Gastrocnemius medialis (tissue), 4 donors: ENCODE results near the gene DCAF5. TPM values are rescaled to one million over a fixed set of nuclear protein-coding genes. Genes with fewer than 3 reads are reported as not detected.

ENCODE experiments used
- ATAC-seq, 2 donors: fragments of 150-250 bp; one replicate each; pipeline ENCODE4 v1.9.1; 2016
- DNase-seq, 2 donors: peaks; one replicate each; pipeline ENCODE4 v3.0.0-alpha.2; 2019
- H3K27ac ChIP-seq, 4 donors: fragments of 200-600 bp; sonication (generic); 1 replicate in 1 of 4; 2 replicates in 3 of 4; pipeline ENCODE4 v1.5.1; 2016 to 2018; ENCODE audit warnings: mild to moderate bottlenecking in 2 of 4, moderate library complexity in 1 of 4
- H3K27me3 ChIP-seq, 3 donors: fragments of 200-600 bp; sonication (generic) in 2 of 3; 1 replicate in 1 of 3; 2 replicates in 2 of 3; pipeline versions ENCODE4 v1.5.1 to v1.6.0; 2016 to 2019; ENCODE audit warnings: mild to moderate bottlenecking in 1 of 3, moderate library complexity in 1 of 3
- H3K36me3 ChIP-seq, 2 donors: fragments of 200-600 bp; sonication (generic) in 1 of 2; one replicate each; pipeline ENCODE4 v1.5.1; 2017 to 2018
- H3K4me1 ChIP-seq, 2 donors: fragments of 200-600 bp; sonication (generic) in 1 of 2; one replicate each; pipeline ENCODE4 v1.5.1; 2016 to 2017; ENCODE audit warnings: mild to moderate bottlenecking in 2 of 2
- H3K4me3 ChIP-seq, 4 donors: fragments of 200-600 bp; sonication (generic) in 3 of 4; 1 replicate in 1 of 4; 2 replicates in 3 of 4; pipeline ENCODE4 v1.5.1; 2016 to 2019; ENCODE audit warnings: mild to moderate bottlenecking in 2 of 4
- H3K9me3 ChIP-seq, 3 donors: fragments of 200-600 bp; sonication (generic) in 2 of 3; 1 replicate in 1 of 3; 2 replicates in 2 of 3; pipeline ENCODE4 v1.5.1; 2016 to 2019
- POLR2A ChIP-seq, 2 donors: fragments of 450-650 bp; IDR thresholded peaks; one replicate each; pipeline ENCODE4 v1.6.1; 2017; ENCODE audit warnings: antibody characterized with exemption in 2 of 2, mild to moderate bottlenecking in 2 of 2, moderate library complexity in 2 of 2
- in situ Hi-C, 4 donors: fragments of 200-750 bp; cut with MboI; loops; one replicate each; pipeline versions ENCODE4 v1.15.0 to v1.8.0; 2017; ENCODE audit warnings: low sequenced_read_pairs in 4 of 4
- intact Hi-C: fragments of 100-400 bp; cut with DNase I; formaldehyde crosslinking; loops from one replicate; pipeline ENCODE4 v1.15.1; 2023; ENCODE audit warnings: low total_unique reads
- total RNA-seq, 4 donors: library from RNA; depleted of rRNA; stranded (reverse); fragments of >200 nt; gene quantifications; one replicate each; pipeline versions ENCODE4 v1.1.0 to v1.2.3, GENCODE V29; 2016
- TF ChIP-seq, protein P1 (sequence below), 5 experiments: fragments of 450-650 bp in 3 of 5; fragments of 200-600 bp in 2 of 5; sonication (generic) in 2 of 5; IDR thresholded peaks in 4 of 5; conservative IDR thresholded peaks in 1 of 5; 1 replicate in 4 of 5; 2 replicates in 1 of 5; pipeline ENCODE4 v1.5.1; 2016 to 2019; ENCODE audit warnings: antibody characterized with exemption in 5 of 5, mild to moderate bottlenecking in 3 of 5, moderate library complexity in 3 of 5

Gene DCAF5
- total RNA-seq, 4 donors from 2014 or later: 45.9 to 96.6 (median 66.8) TPM

DNA sequence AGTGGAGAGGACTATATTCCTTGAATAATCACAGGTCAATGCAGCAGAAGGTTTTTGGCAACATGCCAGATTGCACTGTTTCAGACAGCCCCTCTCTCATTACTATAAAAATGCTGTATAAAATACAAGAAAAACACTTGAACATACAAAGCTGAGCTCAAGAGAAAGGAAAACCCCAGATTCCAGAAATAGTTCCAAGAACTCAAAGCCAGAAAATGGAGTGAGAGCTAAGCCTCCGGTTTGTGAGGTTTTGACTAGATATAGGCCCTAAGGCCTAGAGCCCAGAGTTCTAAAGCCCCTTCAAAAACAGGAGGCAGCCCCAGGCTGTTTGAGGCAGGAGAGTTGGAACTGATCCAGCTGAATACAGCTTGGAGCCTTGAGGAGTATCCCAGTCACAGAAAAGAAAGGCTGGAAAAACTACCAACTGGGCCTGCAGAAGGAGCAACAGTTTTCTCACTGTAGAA, 144.5 kb downstream of the DCAF5 start:
- no peaks in the 10 kb centered on the region for H3K9me3 ChIP-seq
- intact Hi-C loops (no loop called here), in situ Hi-C loops (no loop called here)
- ATAC-seq (no peak), DNase-seq (no peak)
- H3K27ac ChIP-seq: no peak overlapping the region
- TF ChIP-seq, protein P1, sequence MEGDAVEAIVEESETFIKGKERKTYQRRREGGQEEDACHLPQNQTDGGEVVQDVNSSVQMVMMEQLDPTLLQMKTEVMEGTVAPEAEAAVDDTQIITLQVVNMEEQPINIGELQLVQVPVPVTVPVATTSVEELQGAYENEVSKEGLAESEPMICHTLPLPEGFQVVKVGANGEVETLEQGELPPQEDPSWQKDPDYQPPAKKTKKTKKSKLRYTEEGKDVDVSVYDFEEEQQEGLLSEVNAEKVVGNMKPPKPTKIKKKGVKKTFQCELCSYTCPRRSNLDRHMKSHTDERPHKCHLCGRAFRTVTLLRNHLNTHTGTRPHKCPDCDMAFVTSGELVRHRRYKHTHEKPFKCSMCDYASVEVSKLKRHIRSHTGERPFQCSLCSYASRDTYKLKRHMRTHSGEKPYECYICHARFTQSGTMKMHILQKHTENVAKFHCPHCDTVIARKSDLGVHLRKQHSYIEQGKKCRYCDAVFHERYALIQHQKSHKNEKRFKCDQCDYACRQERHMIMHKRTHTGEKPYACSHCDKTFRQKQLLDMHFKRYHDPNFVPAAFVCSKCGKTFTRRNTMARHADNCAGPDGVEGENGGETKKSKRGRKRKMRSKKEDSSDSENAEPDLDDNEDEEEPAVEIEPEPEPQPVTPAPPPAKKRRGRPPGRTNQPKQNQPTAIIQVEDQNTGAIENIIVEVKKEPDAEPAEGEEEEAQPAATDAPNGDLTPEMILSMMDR (IDR thresholded peaks at IDR 0.05 in 4 of 5, conservative IDR thresholded peaks at IDR 0.05 in 1 of 5): no peak
- TF ChIP-seq POLR2A (IDR thresholded peaks at IDR 0.05): no peak
- no peaks in the 10 kb centered on the region for H3K27me3 ChIP-seq
- no peaks in the 10 kb centered on the region for H3K36me3 ChIP-seq
- H3K4me1 ChIP-seq: no peaks in the 10 kb centered on the region
- no peak overlapping the region for H3K4me3 ChIP-seq

DNA sequence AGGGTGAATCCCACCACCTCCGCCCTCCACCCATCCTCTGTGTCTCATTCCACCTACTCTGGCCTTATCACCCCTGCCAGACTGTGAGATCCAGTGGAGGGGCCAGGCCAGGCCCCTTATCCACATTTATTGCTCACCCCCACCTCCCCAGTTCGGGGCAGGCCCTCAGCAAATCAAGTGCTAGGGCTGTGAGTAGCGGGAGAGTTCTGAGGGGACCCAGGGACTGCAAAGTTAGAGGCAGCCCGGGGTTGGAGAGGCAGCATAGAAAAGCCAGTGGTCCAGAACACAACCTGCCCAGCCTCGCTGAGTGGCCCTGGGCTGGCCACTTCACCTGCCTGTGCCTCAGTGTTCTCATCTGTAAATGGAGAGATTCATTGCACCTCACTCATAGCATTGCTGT, 146.6 kb downstream of the DCAF5 start:
- no peaks in the 10 kb centered on the region for H3K4me1 ChIP-seq
- DNase-seq (no peak), ATAC-seq (no peak)
- TF ChIP-seq POLR2A (IDR thresholded peaks at IDR 0.05): no peak
- TF ChIP-seq, protein P1 (IDR thresholded peaks at IDR 0.05 in 4 of 5, conservative IDR thresholded peaks at IDR 0.05 in 1 of 5): no peak
- no peak overlapping the region for H3K4me3 ChIP-seq
- intact Hi-C loops (no loop called here), in situ Hi-C loops (no loop called here)
- no peaks in the 10 kb centered on the region for H3K9me3 ChIP-seq
- H3K27ac ChIP-seq: no peak overlapping the region
- H3K36me3 ChIP-seq: no peaks in the 10 kb centered on the region
- H3K27me3 ChIP-seq: no peaks in the 10 kb centered on the region

DNA sequence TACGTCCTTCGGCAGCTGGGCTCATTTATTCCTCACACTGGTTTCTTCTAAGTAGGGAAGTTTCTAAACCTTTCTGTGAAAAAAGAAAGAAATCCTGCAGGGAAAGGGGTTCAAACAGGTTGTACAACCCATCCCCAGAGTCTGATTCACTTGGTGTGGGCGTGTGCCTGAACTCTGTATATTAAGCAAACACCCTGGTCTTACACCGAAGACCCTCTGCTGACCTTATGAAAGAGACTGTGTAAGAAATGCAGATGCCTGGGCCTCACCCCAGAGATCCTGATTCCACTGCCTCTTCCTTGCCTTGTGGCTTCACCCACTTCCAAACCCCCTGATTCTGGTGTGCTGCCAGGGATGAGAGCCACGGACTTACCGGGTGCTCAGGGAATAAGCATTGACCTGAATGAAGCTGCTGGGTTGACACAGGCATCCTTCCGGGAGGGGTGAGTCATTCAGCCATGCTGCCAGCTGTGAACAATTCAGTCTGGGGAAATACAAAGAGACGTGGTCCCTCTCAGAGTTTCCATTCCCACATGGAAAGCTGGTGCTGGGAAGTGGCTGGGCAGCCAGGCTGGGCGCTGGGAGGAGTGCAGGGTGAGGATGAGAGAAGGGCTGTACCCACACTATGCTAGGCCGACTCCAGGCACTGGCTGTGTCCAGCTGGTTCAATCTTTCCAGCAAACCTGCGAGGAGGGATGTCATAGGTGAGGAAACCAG, 147.3 kb downstream of the DCAF5 start:
- DNase-seq (peak in 1 of 2 donors; percentile 31), ATAC-seq (peak; percentile 46 to 62)
- Histone ChIP-seq H3K4me3 (no peak overlapping the region), H3K27ac (no peak overlapping the region), H3K36me3 (no peaks in the 10 kb centered on the region), H3K27me3 (no peaks in the 10 kb centered on the region), H3K4me1 (no peaks in the 10 kb centered on the region), H3K9me3 (no peaks in the 10 kb centered on the region)
- TF ChIP-seq, protein P1 (IDR thresholded peaks at IDR 0.05 in 4 of 5, conservative IDR thresholded peaks at IDR 0.05 in 1 of 5): no peak
- no peak for TF ChIP-seq POLR2A (IDR thresholded peaks at IDR 0.05)
- in situ Hi-C loops: no loop called here
- intact Hi-C loops: no loop called here

DNA sequence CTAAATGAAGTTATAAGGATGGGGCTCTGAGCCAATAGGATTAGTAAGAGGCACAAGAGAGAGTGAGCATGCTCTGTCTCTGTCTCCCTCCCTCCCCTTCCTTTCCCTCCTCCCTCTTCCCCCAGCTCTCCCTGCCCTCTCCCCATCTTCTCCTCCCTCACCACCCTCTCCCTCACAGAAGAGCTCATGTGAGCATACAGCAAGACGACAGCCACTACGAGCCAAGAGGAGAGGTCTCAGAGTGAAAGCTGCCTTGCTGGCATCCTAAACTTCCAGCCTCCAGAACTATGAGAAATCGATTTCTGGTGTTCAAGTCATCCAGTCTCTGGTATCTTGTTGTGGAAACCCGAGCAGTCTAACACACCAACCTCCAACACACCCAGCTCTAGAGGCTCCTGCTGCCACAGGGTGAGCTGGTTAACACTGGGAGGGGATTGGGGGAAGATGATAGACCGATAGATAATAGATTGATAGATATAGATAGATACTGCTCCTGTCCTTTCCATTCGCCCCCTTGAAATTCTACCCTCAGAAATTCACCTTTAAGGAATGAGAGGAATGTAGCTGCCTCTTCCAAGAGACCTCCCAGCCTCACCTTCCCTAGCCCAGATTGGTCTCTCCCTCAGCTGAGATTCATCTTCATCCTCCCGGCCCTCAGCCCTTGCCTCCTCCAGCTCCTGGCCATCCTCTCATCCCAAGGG, 148.0 kb downstream of the DCAF5 start:
- Histone ChIP-seq H3K36me3 (no peaks in the 10 kb centered on the region), H3K27ac (no peak overlapping the region), H3K27me3 (no peaks in the 10 kb centered on the region), H3K4me3 (no peak overlapping the region), H3K9me3 (no peaks in the 10 kb centered on the region), H3K4me1 (no peaks in the 10 kb centered on the region)
- DNase-seq (no peak), ATAC-seq (no peak)
- no peak for TF ChIP-seq POLR2A (IDR thresholded peaks at IDR 0.05)
- TF ChIP-seq, protein P1 (IDR thresholded peaks at IDR 0.05 in 4 of 5, conservative IDR thresholded peaks at IDR 0.05 in 1 of 5): no peak
- in situ Hi-C loops (no loop called here), intact Hi-C loops (no loop called here)
